ENCODE data around the gene NOSTRIN. TPM values are rescaled to one million over a fixed set of nuclear protein-coding genes. Genes with fewer than 3 reads are reported as not detected.
A peak's percentile ranks its signal among the peaks of the same experiment; 100 is the strongest.

The NOSTRIN gene
- total RNA-seq, 4 donors from 2014 or later, result 40.0 to 91.6 (median 47.9) TPM

DNA sequence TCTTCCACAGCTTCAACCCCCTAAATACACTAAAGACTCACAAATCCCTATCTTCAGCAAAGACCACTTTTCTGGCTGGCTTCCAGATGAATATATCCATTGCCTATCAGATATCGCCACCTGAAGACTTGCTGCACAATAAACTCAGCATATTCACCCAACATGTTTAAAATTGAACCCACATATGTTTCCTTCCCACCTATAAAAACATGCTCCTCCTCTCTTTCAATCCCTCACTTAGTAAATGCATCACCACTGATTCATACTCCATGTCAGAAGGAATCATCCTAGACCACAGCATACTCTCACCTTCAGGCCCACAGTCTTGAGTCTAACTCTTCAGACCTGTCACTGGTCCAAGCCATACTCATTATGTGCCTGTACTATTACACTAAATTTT lies 82.5 kb downstream of the NOSTRIN start:
- no peak for TF ChIP-seq EP300 (IDR thresholded peaks at IDR 0.05; ENCODE audit: low read depth)
- TF ChIP-seq POLR2AphosphoS5 (IDR thresholded peaks at IDR 0.05), result no peak
- TF ChIP-seq, protein P1, sequence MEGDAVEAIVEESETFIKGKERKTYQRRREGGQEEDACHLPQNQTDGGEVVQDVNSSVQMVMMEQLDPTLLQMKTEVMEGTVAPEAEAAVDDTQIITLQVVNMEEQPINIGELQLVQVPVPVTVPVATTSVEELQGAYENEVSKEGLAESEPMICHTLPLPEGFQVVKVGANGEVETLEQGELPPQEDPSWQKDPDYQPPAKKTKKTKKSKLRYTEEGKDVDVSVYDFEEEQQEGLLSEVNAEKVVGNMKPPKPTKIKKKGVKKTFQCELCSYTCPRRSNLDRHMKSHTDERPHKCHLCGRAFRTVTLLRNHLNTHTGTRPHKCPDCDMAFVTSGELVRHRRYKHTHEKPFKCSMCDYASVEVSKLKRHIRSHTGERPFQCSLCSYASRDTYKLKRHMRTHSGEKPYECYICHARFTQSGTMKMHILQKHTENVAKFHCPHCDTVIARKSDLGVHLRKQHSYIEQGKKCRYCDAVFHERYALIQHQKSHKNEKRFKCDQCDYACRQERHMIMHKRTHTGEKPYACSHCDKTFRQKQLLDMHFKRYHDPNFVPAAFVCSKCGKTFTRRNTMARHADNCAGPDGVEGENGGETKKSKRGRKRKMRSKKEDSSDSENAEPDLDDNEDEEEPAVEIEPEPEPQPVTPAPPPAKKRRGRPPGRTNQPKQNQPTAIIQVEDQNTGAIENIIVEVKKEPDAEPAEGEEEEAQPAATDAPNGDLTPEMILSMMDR (IDR thresholded peaks at IDR 0.05), result no peak
- DNase-seq, result no peak
- Histone ChIP-seq H3K4me3 (no peak overlapping the region), H3K9me3 (no peaks in the 10 kb centered on the region), H3K27me3 (no peaks in the 10 kb centered on the region), H3K27ac (no peak overlapping the region), H3K4me1 (peaks cover 0 to 8% (median 5%) of the 10 kb centered on the region in 4 donors), H3K36me3 (no peaks in the 10 kb centered on the region)
- in situ Hi-C loops (cut with MboI; ENCODE audit: low pct_ligation_motif_present in 1 of 4, low pct_unique_long_range_greater_than_20kb in 1 of 4, low sequenced_read_pairs in 3 of 4) (no loop called here), intact Hi-C loops (cut with DNase I; ENCODE audit: low total_unique reads) (no loop called here)
- WGBS, 2 donors (ENCODE audit: low coverage in 1 of 2), result 100% methylated on average over 1 of the region's 1 CpG

DNA sequence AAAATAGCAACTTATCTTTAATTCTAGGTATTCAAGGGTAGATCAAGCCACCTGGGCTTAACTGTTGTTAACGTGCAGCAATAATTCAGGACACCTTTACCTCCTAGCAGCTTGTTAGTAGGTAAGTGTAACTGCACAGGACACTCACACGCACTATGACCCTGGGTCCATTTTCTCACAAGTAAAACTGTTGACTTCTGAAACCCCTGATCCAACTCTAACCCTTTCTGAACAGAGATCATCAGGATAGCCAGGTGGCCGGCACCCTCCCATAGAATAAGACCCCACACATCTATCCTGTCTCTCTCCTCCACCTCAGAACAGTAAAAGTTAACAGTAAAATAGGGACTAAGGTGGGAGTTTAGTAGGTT lies 87.2 kb downstream of the NOSTRIN start:
- no peaks in the 10 kb centered on the region for H3K36me3 ChIP-seq
- WGBS, 2 donors (ENCODE audit: low coverage in 1 of 2), result 32 to 57% methylated on average over 2 to 3 of the region's 3 CpGs
- DNase-seq, result no peak
- H3K4me3 ChIP-seq, result peak overlapping the region in 3 of 4 donors; percentile 42 to 69 (median 52)
- no peaks in the 10 kb centered on the region for H3K9me3 ChIP-seq
- in situ Hi-C loops (cut with MboI; ENCODE audit: low pct_ligation_motif_present in 1 of 4, low pct_unique_long_range_greater_than_20kb in 1 of 4, low sequenced_read_pairs in 3 of 4) (no loop called here), intact Hi-C loops (cut with DNase I; ENCODE audit: low total_unique reads) (no loop called here)
- H3K27me3 ChIP-seq, result no peaks in the 10 kb centered on the region
- peaks cover 0 to 12% (median 7%) of the 10 kb centered on the region in 4 donors for H3K4me1 ChIP-seq
- no peak overlapping the region for H3K27ac ChIP-seq
- no peak for TF ChIP-seq POLR2A (IDR thresholded peaks at IDR 0.05)

DNA sequence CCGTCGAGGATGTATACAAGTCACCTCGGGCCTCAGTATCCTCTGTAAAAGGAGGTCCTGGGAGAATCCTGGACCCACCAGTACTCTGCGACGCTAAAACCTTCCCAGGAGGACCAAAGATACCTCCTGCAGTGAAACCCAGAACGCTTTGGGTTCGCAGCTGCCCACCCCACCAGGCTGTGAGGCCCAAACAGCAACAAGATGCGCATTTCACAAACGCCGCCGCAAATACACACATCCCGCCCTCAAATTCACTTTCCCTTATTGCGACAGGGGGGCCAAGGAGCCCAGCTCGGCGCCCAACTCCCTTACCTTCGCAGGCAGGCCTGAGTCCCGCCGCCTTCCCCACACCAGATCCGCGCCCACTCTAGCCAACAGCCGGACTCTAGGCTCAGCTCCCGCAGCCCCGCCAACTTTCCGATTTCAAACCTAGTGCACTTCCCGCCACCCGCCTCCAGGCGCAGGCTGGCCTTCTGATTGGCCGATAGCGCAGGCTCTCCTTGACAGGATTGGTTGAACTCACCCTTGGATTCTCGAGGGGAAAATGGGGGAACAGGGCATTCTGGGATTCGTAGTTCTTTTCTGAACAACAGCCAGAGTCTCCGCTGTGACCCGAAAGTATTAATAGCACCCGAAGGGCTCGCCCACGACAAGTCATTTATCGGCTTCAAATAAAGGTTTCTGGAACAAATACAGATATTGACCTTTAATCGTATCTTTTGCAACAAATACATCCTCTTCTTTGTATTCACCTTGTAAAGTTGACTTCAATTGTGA lies 87.8 kb downstream of the NOSTRIN start, which contains the start of gene SPC25:
SPC25 (minus strand) TSS at position 425 of the 777 bp plus-strand sequence. CDS start 911 bp downstream, outside the sequence.
- no peaks in the 10 kb centered on the region for H3K9me3 ChIP-seq
- intact Hi-C loops (cut with DNase I; ENCODE audit: low total_unique reads), result no loop called here
- H3K36me3 ChIP-seq, result no peaks in the 10 kb centered on the region
- TF ChIP-seq, protein P1 (IDR thresholded peaks at IDR 0.05), result peak in 2 of 5 experiments; percentile 41 to 47
- TF ChIP-seq EP300 (IDR thresholded peaks at IDR 0.05; ENCODE audit: low read depth) (no peak), POLR2A (IDR thresholded peaks at IDR 0.05) (no peak), POLR2AphosphoS5 (IDR thresholded peaks at IDR 0.05) (no peak)
- H3K4me3 ChIP-seq, result peak within 1 kb of the TSS in 3 of 4 donors; percentile 42 to 69 (median 52)
- H3K4me1 ChIP-seq, result peaks cover 0 to 12% (median 7%) of the 10 kb centered on the region in 4 donors
- in situ Hi-C loops (cut with MboI; ENCODE audit: low pct_ligation_motif_present in 1 of 4, low pct_unique_long_range_greater_than_20kb in 1 of 4, low sequenced_read_pairs in 3 of 4), result no loop called here
- no peaks in the 10 kb centered on the region for H3K27me3 ChIP-seq
- H3K27ac ChIP-seq, result no peak within 1 kb of the TSS
- 1 to 3% methylated on average over 4 to 38 of the region's 38 CpGs for WGBS, 2 donors (ENCODE audit: low coverage in 1 of 2)
- DNase-seq, result peak; percentile 88

DNA sequence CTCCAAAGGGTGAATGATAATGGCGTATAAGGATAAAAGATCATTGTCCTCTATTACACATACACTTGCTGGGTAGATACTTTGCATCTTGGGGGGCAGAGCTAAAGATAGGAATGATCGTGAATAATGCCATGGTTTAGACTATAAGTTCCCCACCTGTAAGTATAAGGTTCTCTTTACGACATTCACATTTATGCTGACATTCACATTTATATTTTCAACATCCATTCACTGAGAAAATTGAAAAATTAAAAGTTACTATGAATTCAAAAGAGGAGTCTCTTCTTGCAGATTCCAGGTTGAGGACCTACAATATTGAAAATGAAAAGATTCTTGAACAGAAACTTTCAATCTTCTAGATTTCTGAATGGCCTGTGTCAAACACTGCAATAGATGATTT lies 89.9 kb downstream of the NOSTRIN start:
- Histone ChIP-seq H3K27ac (no peak overlapping the region), H3K4me1 (peaks cover 0 to 12% (median 7%) of the 10 kb centered on the region in 4 donors), H3K36me3 (no peaks in the 10 kb centered on the region), H3K4me3 (no peak overlapping the region), H3K9me3 (no peaks in the 10 kb centered on the region), H3K27me3 (no peaks in the 10 kb centered on the region)
- no peak for DNase-seq
- TF ChIP-seq, protein P1 (IDR thresholded peaks at IDR 0.05), result no peak
- TF ChIP-seq POLR2AphosphoS5 (IDR thresholded peaks at IDR 0.05), result no peak
- TF ChIP-seq POLR2A (IDR thresholded peaks at IDR 0.05), result no peak
- TF ChIP-seq EP300 (IDR thresholded peaks at IDR 0.05; ENCODE audit: low read depth), result no peak
- in situ Hi-C loops (cut with MboI; ENCODE audit: low pct_ligation_motif_present in 1 of 4, low pct_unique_long_range_greater_than_20kb in 1 of 4, low sequenced_read_pairs in 3 of 4) (no loop called here), intact Hi-C loops (cut with DNase I; ENCODE audit: low total_unique reads) (no loop called here)
- WGBS, 2 donors (ENCODE audit: low coverage in 1 of 2), result 62 to 94% methylated on average over 3 of the region's 3 CpGs
